AG09319 (cell line): ENCODE measurements around the gene TRIM8.

Source experiments
- DNase-seq: peaks from one replicate; pipeline ENCODE4 v3.0.0-alpha.2; 2010; ENCODE audit warnings: low read depth; ENCODE audit errors: extremely low read depth
- CTCF ChIP-seq: IDR thresholded peaks from 2 replicates; pipeline ENCODE4 v1.5.1; 2011; ENCODE audit warnings: low read depth, mild to moderate bottlenecking, inconsistent platforms, low read length, moderate library complexity

TRIM8 gene

GRCh38 chr10:102647443-102648268 is 3.4 kb downstream of the TRIM8 start:
- no peak for DNase-seq
- TF ChIP-seq CTCF, result no peak

- no peak for DNase-seq
- no peak for TF ChIP-seq CTCF
Measured at GRCh38 chr10:102648269-102648888, 4.1 kb downstream of the TRIM8 start.

- no peak for TF ChIP-seq CTCF
- DNase-seq, result no peak
Measured at GRCh38 chr10:102648889-102649796, 4.9 kb downstream of the TRIM8 start.

- DNase-seq, result no peak
- no peak for TF ChIP-seq CTCF
Measured at GRCh38 chr10:102649797-102650654, 5.7 kb downstream of the TRIM8 start.

- DNase-seq, result no peak
- no peak for TF ChIP-seq CTCF
Measured at GRCh38 chr10:102650655-102651454, 6.6 kb downstream of the TRIM8 start.
